Measurements from ENCODE around the gene CCT7. TPM values are rescaled to one million over a fixed set of nuclear protein-coding genes. Genes with fewer than 3 reads are reported as not detected.

The CCT7 gene
- total RNA-seq, 1 experiment from 2014 or later, result 482 TPM

DNA sequence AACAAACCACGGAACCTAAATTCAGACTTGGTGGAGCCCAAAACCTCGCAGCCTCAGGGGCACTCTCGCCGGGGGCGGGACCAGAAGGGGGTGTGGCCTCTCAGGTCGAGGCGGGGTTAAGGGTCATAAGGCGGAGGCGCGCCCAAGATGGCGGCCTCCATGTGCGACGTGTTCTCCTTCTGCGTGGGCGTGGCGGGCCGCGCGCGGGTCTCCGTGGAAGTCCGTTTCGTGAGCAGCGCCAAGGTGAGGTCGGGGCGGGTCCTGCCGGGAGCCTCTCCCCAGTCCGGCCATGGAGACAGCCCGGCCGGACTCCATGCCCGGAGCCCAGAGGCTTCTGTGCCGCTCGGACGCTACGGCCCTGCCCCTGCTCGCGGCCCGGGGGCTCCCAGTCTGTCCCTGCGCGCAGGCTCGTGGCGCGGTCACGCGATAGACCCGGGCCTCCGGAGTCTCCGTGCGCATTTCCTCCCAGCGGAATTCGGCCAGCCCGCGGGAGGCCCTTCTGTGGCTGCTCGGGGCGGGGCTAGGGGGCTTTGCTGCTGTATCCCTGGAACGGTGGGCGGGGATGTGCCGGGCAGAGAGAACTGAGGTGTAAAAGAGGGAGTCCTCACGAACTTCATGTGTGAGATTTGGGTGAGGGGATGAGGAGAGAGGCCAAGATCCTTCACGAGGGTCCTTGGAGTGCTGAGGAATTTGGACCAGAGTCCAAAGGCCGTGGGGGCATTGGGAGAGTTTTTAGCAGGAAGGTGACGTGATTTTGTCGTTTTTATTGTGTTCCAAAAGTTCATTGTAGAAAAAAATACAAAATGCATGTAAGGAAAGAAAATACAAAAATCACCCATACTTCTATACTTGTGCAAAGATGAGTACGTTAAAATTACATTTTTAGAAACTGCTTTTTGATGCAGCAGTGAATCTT, 19.7 kb upstream of the CCT7 start, which contains the start of gene SMYD5 (continued):
- TF ChIP-seq, protein P1, sequence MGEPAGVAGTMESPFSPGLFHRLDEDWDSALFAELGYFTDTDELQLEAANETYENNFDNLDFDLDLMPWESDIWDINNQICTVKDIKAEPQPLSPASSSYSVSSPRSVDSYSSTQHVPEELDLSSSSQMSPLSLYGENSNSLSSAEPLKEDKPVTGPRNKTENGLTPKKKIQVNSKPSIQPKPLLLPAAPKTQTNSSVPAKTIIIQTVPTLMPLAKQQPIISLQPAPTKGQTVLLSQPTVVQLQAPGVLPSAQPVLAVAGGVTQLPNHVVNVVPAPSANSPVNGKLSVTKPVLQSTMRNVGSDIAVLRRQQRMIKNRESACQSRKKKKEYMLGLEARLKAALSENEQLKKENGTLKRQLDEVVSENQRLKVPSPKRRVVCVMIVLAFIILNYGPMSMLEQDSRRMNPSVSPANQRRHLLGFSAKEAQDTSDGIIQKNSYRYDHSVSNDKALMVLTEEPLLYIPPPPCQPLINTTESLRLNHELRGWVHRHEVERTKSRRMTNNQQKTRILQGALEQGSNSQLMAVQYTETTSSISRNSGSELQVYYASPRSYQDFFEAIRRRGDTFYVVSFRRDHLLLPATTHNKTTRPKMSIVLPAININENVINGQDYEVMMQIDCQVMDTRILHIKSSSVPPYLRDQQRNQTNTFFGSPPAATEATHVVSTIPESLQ (CRISPR knock-in tag; IDR thresholded peaks at IDR 0.05), result no peak
- TF ChIP-seq, protein P2, sequence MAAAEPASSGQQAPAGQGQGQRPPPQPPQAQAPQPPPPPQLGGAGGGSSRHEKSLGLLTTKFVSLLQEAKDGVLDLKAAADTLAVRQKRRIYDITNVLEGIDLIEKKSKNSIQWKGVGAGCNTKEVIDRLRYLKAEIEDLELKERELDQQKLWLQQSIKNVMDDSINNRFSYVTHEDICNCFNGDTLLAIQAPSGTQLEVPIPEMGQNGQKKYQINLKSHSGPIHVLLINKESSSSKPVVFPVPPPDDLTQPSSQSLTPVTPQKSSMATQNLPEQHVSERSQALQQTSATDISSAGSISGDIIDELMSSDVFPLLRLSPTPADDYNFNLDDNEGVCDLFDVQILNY (CRISPR knock-in tag; IDR thresholded peaks at IDR 0.05), result peak; percentile 74; the same call in 1 of the 2 replicates
- TF ChIP-seq TCF7 (CRISPR knock-in tag; IDR thresholded peaks at IDR 0.05; ENCODE audit: low read depth) (0 out of 2 replicates have a peak, but pooled peaks have one; percentile 64), ZMAT4 (CRISPR knock-in tag; IDR thresholded peaks at IDR 0.05) (no peak), NFE2L1 (CRISPR knock-in tag; IDR thresholded peaks at IDR 0.05) (no peak), OVOL2 (CRISPR knock-in tag; IDR thresholded peaks at IDR 0.05; ENCODE audit: borderline replicate concordance) (no peak), ZNF416 (CRISPR knock-in tag; IDR thresholded peaks at IDR 0.05) (0 out of 2 replicates have a peak, but pooled peaks have one; percentile 27), SP1 (CRISPR knock-in tag; conservative IDR thresholded peaks at IDR 0.05) (peak; percentile 82), MXD4 (CRISPR knock-in tag; IDR thresholded peaks at IDR 0.05; ENCODE audit: borderline replicate concordance) (no peak), ELF4 (CRISPR knock-in tag; IDR thresholded peaks at IDR 0.05; ENCODE audit: low read depth) (0 out of 2 replicates have a peak, but pooled peaks have one; percentile 55), GABPB1 (CRISPR knock-in tag; IDR thresholded peaks at IDR 0.05) (peak; percentile 28; the same call in 1 of the 2 replicates), MLX (CRISPR knock-in tag; IDR thresholded peaks at IDR 0.05) (peak; percentile 84; the same call in 1 of the 2 replicates), ESRRA (CRISPR knock-in tag; IDR thresholded peaks at IDR 0.05; ENCODE audit: borderline replicate concordance) (peak; percentile 44; the same call in 1 of the 2 replicates), FOXK1 (CRISPR knock-in tag; IDR thresholded peaks at IDR 0.05) (peak; percentile 53; the same call in 1 of the 2 replicates), NR2C2 (CRISPR knock-in tag; IDR thresholded peaks at IDR 0.05) (peak; percentile 87), ZNF219 (CRISPR knock-in tag; IDR thresholded peaks at IDR 0.05; ENCODE audit: borderline replicate concordance) (no peak)
- TF ChIP-seq, protein P3, sequence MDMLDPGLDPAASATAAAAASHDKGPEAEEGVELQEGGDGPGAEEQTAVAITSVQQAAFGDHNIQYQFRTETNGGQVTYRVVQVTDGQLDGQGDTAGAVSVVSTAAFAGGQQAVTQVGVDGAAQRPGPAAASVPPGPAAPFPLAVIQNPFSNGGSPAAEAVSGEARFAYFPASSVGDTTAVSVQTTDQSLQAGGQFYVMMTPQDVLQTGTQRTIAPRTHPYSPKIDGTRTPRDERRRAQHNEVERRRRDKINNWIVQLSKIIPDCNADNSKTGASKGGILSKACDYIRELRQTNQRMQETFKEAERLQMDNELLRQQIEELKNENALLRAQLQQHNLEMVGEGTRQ (CRISPR knock-in tag; IDR thresholded peaks at IDR 0.05), result peak; percentile 39; the same call in 1 of the 2 replicates
- TF ChIP-seq, protein P4, sequence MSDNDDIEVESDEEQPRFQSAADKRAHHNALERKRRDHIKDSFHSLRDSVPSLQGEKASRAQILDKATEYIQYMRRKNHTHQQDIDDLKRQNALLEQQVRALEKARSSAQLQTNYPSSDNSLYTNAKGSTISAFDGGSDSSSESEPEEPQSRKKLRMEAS (CRISPR knock-in tag; IDR thresholded peaks at IDR 0.05), result peak; percentile 63
- TF ChIP-seq, protein P5, sequence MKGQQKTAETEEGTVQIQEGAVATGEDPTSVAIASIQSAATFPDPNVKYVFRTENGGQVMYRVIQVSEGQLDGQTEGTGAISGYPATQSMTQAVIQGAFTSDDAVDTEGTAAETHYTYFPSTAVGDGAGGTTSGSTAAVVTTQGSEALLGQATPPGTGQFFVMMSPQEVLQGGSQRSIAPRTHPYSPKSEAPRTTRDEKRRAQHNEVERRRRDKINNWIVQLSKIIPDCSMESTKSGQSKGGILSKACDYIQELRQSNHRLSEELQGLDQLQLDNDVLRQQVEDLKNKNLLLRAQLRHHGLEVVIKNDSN (CRISPR knock-in tag; IDR thresholded peaks at IDR 0.05), result peak; percentile 33; the same call in 1 of the 2 replicates
- TF ChIP-seq, protein P6, sequence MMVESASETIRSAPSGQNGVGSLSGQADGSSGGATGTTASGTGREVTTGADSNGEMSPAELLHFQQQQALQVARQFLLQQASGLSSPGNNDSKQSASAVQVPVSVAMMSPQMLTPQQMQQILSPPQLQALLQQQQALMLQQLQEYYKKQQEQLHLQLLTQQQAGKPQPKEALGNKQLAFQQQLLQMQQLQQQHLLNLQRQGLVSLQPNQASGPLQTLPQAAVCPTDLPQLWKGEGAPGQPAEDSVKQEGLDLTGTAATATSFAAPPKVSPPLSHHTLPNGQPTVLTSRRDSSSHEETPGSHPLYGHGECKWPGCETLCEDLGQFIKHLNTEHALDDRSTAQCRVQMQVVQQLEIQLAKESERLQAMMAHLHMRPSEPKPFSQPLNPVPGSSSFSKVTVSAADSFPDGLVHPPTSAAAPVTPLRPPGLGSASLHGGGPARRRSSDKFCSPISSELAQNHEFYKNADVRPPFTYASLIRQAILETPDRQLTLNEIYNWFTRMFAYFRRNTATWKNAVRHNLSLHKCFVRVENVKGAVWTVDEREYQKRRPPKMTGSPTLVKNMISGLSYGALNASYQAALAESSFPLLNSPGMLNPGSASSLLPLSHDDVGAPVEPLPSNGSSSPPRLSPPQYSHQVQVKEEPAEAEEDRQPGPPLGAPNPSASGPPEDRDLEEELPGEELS (CRISPR knock-in tag; IDR thresholded peaks at IDR 0.05), result peak; percentile 81
- TF ChIP-seq, protein P7, sequence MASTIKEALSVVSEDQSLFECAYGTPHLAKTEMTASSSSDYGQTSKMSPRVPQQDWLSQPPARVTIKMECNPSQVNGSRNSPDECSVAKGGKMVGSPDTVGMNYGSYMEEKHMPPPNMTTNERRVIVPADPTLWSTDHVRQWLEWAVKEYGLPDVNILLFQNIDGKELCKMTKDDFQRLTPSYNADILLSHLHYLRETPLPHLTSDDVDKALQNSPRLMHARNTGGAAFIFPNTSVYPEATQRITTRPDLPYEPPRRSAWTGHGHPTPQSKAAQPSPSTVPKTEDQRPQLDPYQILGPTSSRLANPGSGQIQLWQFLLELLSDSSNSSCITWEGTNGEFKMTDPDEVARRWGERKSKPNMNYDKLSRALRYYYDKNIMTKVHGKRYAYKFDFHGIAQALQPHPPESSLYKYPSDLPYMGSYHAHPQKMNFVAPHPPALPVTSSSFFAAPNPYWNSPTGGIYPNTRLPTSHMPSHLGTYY (CRISPR knock-in tag; IDR thresholded peaks at IDR 0.05), result 0 out of 2 replicates have a peak, but pooled peaks have one; percentile 68
- TF ChIP-seq, protein P8, sequence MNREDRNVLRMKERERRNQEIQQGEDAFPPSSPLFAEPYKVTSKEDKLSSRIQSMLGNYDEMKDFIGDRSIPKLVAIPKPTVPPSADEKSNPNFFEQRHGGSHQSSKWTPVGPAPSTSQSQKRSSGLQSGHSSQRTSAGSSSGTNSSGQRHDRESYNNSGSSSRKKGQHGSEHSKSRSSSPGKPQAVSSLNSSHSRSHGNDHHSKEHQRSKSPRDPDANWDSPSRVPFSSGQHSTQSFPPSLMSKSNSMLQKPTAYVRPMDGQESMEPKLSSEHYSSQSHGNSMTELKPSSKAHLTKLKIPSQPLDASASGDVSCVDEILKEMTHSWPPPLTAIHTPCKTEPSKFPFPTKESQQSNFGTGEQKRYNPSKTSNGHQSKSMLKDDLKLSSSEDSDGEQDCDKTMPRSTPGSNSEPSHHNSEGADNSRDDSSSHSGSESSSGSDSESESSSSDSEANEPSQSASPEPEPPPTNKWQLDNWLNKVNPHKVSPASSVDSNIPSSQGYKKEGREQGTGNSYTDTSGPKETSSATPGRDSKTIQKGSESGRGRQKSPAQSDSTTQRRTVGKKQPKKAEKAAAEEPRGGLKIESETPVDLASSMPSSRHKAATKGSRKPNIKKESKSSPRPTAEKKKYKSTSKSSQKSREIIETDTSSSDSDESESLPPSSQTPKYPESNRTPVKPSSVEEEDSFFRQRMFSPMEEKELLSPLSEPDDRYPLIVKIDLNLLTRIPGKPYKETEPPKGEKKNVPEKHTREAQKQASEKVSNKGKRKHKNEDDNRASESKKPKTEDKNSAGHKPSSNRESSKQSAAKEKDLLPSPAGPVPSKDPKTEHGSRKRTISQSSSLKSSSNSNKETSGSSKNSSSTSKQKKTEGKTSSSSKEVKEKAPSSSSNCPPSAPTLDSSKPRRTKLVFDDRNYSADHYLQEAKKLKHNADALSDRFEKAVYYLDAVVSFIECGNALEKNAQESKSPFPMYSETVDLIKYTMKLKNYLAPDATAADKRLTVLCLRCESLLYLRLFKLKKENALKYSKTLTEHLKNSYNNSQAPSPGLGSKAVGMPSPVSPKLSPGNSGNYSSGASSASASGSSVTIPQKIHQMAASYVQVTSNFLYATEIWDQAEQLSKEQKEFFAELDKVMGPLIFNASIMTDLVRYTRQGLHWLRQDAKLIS (CRISPR knock-in tag; IDR thresholded peaks at IDR 0.05; ENCODE audit: borderline replicate concordance), result no peak

Measured in WTC11 (cell line).